Measurements from ENCODE around the gene SELENOF. TPM values are rescaled to one million over a fixed set of nuclear protein-coding genes. Genes with fewer than 3 reads are reported as not detected.
"Not testable (repeated sequence)": the region's sequence is repeated elsewhere in the genome, so short reads cannot be mapped to it uniquely, and the experiment has no call there.

The SELENOF gene
- total RNA-seq, 6 experiments from 2014 or later, result 95.5 to 130 (median 107) TPM

GRCh38 chr1:86871001-86871400 is 42.9 kb downstream of the SELENOF start:
- no peak overlapping the region for H3K4me3 ChIP-seq
- DNase-seq, result no peak
- no peaks in the 10 kb centered on the region for H3K4me1 ChIP-seq
- H3K27me3 ChIP-seq, result no peaks in the 10 kb centered on the region
- intact Hi-C loops (cut with DNase I), result no loop called here
- no peaks in the 10 kb centered on the region for H3K9me3 ChIP-seq
- WGBS (ENCODE audit: insufficient coverage, low coverage, low lambda C conversion rate, missing lambda C conversion rate), result 84% methylated on average over 3 of the region's 3 CpGs
- TF ChIP-seq CTCF (IDR thresholded peaks at IDR 0.05), result no peak
- TF ChIP-seq POLR2A (IDR thresholded peaks at IDR 0.05), result no peak
- H3K36me3 ChIP-seq, result no peaks in the 10 kb centered on the region
- no peak for ATAC-seq
- H3K27ac ChIP-seq, result no peak overlapping the region

GRCh38 chr1:86868477-86868876 is 45.4 kb downstream of the SELENOF start:
- H3K36me3 ChIP-seq, result no peaks in the 10 kb centered on the region
- TF ChIP-seq CTCF (IDR thresholded peaks at IDR 0.05) (no peak), POLR2A (IDR thresholded peaks at IDR 0.05) (no peak)
- ATAC-seq (peak in 1 of 4 donors; percentile 39), DNase-seq (no peak)
- H3K27ac ChIP-seq, result no peak overlapping the region
- WGBS (ENCODE audit: insufficient coverage, low coverage, low lambda C conversion rate, missing lambda C conversion rate), result 100% methylated on average over 1 of the region's 1 CpG
- intact Hi-C loops (cut with DNase I), result no loop called here
- H3K9me3 ChIP-seq, result no peaks in the 10 kb centered on the region
- no peaks in the 10 kb centered on the region for H3K4me1 ChIP-seq
- H3K4me3 ChIP-seq, result no peak overlapping the region
- H3K27me3 ChIP-seq, result no peaks in the 10 kb centered on the region

GRCh38 chr1:86867278-86867677 is 46.6 kb downstream of the SELENOF start:
- H3K9me3 ChIP-seq; H3K4me1 ChIP-seq; H3K36me3 ChIP-seq; H3K27me3 ChIP-seq; intact Hi-C loops (cut with DNase I); DNase-seq; H3K27ac ChIP-seq; ATAC-seq; H3K4me3 ChIP-seq: not testable (repeated sequence)
- 91% methylated on average over 4 of the region's 4 CpGs for WGBS (ENCODE audit: insufficient coverage, low coverage, low lambda C conversion rate, missing lambda C conversion rate)

GRCh38 chr1:86866665-86867064 is 47.3 kb downstream of the SELENOF start:
- Histone ChIP-seq H3K4me3 (no peak overlapping the region), H3K36me3 (no peaks in the 10 kb centered on the region), H3K9me3 (no peaks in the 10 kb centered on the region), H3K27ac (no peak overlapping the region), H3K4me1 (no peaks in the 10 kb centered on the region), H3K27me3 (no peaks in the 10 kb centered on the region)
- TF ChIP-seq CTCF (IDR thresholded peaks at IDR 0.05), result no peak
- no peak for TF ChIP-seq POLR2A (IDR thresholded peaks at IDR 0.05)
- ATAC-seq (peak in 1 of 4 donors; percentile 50), DNase-seq (no peak)
- intact Hi-C loops (cut with DNase I), result no loop called here

GRCh38 chr1:86865973-86866637 is 47.8 kb downstream of the SELENOF start:
- DNase-seq, result no peak
- TF ChIP-seq CTCF (IDR thresholded peaks at IDR 0.05) (no peak), POLR2A (IDR thresholded peaks at IDR 0.05) (no peak)
- Histone ChIP-seq H3K9me3 (no peaks in the 10 kb centered on the region), H3K27ac (no peak overlapping the region), H3K27me3 (no peaks in the 10 kb centered on the region), H3K4me1 (no peaks in the 10 kb centered on the region), H3K36me3 (no peaks in the 10 kb centered on the region), H3K4me3 (no peak overlapping the region)
- 88% methylated on average over 6 of the region's 6 CpGs for WGBS (ENCODE audit: insufficient coverage, low coverage, low lambda C conversion rate, missing lambda C conversion rate)
- ATAC-seq, result no peak
- intact Hi-C loops (cut with DNase I), result no loop called here
